Sciatic nerve (tissue), 2 donors: ENCODE measurements around the gene NBDY. TPM values are rescaled to one million over a fixed set of nuclear protein-coding genes. Genes with fewer than 3 reads are reported as not detected.
"Not testable (repeated sequence)": the region's sequence is repeated elsewhere in the genome, so short reads cannot be mapped to it uniquely, and the experiment has no call there.

ENCODE experiments used
- ATAC-seq: fragments of 200-7000 bp; cut with Tn5 transposase; one replicate; pipeline ENCODE4 v1.9.1; 2020; ENCODE audit warnings: mild to moderate bottlenecking, moderate library complexity
- DNase-seq: peaks from one replicate; pipeline ENCODE4 v3.0.0-alpha.2; 2020; ENCODE audit warnings: low spot score
- intact Hi-C: fragments of 100-400 bp; cut with DNase I; formaldehyde crosslinking; loops from one replicate; pipeline ENCODE4 v1.14.2; 2022
- total RNA-seq: library from RNA; stranded (reverse); fragmentation: NEBNext Ultra II Directional; extraction: Animal tissue kit (Norgen Biotek cat#: 25700); gene quantifications from one replicate; pipeline ENCODE4 v1.2.1, GENCODE V29; 2021
- donor health status: DM: no; HTN: no; CAD: no.
- donor health status: DM: no; HTN: no; CAD: no.

The NBDY gene
- total RNA-seq, 1 donor from 2014 or later, result 37.6 TPM

DNA sequence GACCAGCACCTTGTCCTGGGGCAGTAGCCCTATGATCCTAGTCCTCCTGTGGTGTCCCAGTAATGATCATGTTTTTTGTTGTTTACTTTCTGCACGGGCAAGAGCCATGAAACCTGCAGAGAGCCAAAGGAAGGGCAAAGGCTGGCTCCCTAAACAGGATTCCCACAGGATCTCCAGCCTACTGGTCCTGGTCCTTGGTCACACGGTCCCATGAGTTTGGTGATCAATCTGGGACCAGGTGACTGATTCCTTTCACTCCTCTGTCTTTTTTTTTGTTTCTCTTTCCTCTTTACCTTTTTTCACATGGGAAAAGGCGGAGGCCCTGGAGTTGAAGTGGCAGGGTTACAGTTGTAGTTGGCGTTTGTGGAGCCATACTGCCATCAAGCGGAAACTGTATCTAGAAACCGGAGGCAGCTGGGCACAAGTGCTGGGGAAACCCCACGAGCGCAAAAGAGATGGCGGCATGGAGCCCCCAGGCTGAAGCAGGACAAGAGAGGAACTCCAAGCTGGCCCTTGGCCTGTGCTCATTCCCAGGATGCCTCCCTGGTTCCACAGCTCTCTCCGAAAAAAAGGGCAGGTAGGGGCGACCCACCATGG, 34.6 kb downstream of the NBDY start:
- ATAC-seq (peak; percentile 59), DNase-seq (peak; percentile 90)
- intact Hi-C loops, result no loop called here

DNA sequence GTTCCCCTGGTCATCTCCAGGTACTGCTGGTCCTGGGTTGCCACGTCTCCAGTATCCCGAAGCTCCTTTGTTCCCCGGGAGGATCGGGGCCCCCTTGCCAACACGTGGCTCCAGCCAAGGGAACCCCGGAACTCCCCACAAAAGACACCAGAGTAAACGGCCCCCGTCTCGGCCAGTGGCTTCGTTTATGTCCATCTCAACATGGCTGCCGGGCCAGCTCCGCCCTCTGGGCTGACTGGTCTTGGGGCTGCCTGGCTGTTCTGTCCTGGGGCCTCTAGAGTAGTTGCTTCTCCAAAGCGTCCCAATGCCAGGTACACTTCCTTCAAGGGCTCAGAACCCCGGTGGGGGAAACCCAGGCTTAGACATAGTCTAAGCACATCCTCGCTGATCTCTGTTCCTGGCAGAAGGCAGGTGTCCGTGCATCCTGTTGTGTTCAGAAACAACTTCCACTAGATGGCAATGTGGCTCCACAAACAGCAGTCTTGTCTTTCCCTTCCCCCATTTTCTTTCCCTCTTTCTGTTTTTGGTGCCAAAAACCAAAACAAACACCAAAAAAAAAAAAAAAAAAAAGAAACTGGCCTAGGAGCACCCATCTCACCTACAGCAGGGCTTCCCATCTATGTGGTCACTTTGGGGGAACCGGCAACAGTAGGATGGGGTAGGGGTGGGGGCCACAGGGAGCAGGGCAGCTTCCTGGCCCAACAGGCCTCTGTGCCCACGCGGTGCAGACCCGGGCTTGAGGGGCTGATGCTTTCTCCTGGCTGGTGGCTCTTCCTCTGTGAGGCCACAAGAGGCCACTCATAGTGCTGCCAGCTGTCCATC, 35.3 kb downstream of the NBDY start:
- ATAC-seq (peak; percentile 65), DNase-seq (peak; percentile 85)
- intact Hi-C loops, result no loop called here

DNA sequence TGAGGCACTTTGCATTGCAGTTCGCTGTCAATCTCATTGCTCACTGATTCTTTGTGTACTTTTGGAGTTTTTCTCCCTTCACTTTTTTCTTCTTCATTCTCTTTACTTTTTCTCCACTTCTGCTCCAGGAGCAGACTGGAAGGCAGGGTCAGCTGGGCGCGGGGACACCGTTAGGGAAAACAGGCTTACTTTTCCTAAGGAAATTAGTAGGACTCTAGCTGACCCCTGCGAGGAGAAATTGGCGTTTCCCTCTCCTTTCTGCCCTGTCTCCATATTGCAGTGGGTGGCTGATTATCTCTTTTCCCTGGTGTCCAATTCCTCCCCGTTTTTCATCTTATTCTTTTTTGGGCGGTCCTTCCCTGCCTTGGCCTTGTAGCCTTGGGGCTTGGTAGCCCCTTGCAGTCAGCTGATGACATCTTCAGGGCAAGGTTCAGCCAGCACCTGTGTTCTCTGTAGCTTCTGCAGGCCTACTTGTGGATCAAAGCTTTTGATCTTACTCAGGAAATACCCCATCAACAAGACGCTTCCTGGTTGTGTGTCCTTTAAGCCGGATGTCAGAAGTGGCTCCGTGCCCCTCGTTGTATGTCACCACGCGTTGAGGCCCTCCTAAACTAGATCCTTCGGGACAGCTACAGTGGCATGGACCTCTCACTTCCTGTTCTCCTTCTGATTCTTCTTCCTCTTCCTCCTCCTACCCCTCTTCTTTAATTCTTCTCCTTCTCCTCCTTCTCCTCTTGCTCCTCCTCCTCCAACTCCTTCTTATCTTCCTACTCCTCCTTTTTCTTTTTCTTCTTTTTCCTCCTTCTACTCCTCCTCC, 36.1 kb downstream of the NBDY start:
- intact Hi-C loops, result no loop called here
- ATAC-seq (no peak), DNase-seq (peak; percentile 56)

DNA sequence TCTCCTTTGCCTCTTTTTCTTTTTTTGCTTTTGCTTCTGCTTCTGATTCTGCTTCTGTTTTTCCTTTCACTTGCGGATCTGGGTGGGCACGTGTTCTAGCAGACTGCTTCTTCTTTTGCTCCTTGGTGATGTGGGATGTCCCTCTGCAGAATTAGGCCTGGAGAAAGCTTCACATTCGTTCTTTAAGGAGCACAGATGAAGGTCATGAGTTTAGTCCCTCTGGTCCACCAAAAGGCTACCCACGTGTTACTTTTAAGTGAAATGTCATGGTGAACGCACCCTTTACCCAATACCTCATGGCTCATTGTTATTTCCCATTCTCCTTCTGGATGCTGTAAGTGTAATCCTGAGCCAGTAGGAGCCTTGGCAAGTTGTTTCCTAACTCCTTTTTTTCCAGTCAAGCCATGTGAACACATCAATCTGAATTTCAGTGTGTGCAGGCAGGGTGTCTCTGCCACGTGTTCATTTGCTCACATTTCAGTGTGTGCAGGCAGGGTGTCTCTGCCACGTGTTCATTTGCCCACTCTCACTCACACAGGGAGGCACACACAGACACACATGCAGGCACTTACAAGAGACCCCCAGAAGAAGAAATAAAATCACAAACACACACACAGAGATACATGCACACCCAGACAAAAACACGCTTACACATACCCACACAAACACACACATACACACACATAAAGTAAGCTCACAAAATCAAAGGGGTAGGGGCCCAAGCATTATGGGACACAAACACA, 36.9 kb downstream of the NBDY start:
- DNase-seq (peak; percentile 41), ATAC-seq (no peak)
- intact Hi-C loops, result no loop called here

DNA sequence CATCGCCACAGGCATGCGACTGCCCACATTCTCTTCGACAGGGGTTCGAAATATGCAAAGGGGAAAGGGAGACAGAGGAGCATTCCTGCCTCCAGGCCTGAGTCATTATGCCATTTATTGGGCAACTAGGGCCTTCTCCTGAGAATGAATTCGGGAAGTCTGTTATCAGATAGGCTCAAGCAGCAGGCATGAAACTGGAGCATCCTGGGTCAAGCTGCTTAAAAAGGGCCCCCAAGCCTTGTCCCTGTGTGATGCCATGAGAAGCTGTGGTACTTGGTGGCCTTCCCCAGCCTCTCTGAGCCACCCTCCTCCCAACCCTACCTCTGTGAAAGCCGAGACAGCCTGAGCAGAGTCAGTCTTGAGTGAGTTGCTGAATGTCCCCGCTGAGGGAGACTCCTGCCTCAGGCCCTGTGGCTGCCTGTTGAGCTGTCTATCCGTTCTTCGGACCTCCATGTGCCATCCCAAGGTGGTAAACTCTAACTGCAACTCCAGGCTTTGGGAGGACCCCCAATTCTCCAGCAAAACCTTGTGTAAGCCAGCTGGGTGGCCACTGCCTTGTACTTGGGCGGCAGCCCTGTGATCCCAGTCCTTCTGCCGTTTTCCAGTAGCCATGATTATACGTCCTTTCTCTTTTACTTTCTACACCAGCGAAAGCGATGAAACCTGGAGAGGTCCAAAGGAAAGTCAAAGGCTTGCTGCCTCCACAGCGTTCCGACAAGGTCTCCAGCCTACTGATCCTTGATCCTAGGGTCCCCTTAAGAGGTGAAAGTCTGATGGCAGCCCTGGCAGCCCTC, 37.7 kb downstream of the NBDY start:
- ATAC-seq, result no peak
- intact Hi-C loops, result no loop called here
- peak; percentile 56 for DNase-seq

DNA sequence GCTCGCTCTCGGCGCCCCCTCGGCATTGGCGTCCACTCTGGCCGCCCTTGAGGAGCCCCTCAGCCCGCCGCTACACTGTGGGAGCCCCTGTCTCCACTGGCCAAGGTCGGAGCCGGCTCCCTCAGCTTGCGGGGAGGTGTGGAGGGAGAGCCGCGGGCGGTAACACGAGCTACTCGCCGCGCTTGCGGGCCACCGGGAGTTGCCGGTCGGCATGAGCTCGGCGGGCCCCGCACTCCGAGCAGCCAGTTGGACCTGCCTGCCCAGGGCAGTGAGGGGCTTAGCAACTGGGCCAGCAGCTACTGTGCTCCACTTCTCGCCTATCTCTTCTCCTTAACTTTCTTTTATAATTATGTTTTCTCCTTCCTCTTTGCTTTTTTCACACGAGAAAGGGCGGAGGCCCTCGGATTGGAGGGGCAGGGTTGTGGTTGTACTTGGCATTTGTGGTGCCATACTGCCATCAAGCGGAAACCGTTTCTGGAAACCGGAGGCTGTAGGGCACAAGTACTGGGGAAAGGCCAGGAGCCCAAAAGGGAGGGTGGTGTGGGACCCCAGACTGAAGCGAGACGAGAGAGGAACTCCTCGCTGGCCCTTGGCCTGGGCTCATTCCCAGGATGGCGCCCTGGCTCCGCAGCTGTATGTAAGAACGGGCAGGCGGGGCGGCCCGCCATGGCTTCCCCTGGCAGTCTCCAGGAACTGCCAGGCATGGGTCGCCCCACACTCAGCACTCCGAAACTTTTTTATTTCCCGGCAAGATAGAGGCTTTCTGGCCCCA, 38.5 kb downstream of the NBDY start:
- intact Hi-C loops, result not testable (repeated sequence)
- ATAC-seq, result peak; percentile 83
- peak; percentile 69 for DNase-seq

DNA sequence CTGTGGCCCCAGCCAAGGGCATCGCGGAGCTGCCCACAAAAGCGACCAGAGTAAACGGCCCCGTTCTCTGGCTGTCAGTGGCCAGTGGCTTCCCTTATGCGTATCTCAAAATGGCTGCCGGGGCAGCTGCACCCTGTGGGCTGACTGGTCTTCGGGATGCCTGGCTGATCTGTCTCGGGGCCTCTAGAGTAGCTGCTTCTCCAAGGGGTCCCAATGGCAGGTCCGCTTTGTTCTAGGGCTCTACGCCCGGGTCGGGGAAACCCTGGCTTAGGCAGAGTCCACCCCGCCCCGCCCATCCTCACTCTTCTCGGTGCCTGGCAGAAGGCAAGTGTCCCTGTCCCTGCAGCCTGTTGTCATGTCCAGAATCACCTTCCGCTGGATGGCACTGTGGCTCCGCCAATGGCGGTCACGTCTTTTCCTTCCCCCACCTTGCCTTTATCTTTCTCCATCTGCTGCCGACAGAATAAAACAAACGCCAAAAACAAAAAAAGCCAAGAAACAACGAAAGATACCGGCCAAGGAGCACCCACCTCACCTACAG, 39.1 kb downstream of the NBDY start:
- peak; percentile 78 for ATAC-seq
- intact Hi-C loops, DNase-seq: not testable (repeated sequence)

DNA sequence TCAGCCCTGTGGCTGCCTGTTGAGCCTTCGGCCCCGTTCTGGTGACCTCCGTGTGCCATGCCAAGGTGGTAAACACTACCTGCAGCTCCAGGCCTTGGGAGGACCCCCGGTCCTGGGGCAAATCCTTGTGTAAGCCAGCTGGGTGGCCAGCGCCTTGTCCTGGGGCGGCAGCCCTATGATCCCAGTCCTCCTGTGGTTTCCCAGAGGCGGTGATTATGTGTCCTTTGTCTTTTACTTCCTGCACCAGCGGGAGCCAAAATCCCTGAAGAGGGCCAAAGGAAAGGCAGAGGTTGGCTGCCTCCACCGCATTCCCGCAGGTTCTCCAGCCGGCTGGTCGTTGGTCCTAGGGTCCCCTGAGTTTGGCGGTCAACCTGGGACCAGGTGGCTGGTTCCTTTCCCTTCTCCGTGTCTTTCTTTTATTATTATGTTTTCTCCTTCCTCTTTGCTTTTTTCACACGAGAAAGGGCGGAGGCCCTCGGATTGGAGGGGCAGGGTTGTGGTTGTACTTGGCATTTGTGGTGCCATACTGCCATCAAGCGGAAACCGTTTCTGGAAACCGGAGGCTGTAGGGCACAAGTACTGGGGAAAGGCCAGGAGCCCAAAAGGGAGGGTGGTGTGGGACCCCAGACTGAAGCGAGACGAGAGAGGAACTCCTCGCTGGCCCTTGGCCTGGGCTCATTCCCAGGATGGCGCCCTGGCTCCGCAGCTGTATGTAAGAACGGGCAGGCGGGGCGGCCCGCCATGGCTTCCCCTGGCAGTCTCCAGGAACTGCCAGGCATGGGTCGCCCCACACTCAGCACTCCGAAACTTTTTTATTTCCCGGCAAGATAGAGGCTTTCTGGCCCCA, 43.9 kb downstream of the NBDY start:
- intact Hi-C loops, DNase-seq: not testable (repeated sequence)
- ATAC-seq, result peak; percentile 84

DNA sequence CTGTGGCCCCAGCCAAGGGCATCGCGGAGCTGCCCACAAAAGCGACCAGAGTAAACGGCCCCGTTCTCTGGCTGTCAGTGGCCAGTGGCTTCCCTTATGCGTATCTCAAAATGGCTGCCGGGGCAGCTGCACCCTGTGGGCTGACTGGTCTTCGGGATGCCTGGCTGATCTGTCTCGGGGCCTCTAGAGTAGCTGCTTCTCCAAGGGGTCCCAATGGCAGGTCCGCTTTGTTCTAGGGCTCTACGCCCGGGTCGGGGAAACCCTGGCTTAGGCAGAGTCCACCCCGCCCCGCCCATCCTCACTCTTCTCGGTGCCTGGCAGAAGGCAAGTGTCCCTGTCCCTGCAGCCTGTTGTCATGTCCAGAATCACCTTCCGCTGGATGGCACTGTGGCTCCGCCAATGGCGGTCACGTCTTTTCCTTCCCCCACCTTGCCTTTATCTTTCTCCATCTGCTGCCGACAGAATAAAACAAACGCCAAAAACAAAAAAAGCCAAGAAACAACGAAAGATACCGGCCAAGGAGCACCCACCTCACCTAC, 44.5 kb downstream of the NBDY start:
- DNase-seq, intact Hi-C loops: not testable (repeated sequence)
- peak; percentile 81 for ATAC-seq

DNA sequence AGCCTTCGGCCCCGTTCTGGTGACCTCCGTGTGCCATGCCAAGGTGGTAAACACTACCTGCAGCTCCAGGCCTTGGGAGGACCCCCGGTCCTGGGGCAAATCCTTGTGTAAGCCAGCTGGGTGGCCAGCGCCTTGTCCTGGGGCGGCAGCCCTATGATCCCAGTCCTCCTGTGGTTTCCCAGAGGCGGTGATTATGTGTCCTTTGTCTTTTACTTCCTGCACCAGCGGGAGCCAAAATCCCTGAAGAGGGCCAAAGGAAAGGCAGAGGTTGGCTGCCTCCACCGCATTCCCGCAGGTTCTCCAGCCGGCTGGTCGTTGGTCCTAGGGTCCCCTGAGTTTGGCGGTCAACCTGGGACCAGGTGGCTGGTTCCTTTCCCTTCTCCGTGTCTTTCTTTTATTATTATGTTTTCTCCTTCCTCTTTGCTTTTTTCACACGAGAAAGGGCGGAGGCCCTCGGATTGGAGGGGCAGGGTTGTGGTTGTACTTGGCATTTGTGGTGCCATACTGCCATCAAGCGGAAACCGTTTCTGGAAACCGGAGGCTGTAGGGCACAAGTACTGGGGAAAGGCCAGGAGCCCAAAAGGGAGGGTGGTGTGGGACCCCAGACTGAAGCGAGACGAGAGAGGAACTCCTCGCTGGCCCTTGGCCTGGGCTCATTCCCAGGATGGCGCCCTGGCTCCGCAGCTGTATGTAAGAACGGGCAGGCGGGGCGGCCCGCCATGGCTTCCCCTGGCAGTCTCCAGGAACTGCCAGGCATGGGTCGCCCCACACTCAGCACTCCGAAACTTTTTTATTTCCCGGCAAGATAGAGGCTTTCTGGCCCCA, 49.3 kb downstream of the NBDY start:
- DNase-seq, intact Hi-C loops: not testable (repeated sequence)
- ATAC-seq, result peak; percentile 86

DNA sequence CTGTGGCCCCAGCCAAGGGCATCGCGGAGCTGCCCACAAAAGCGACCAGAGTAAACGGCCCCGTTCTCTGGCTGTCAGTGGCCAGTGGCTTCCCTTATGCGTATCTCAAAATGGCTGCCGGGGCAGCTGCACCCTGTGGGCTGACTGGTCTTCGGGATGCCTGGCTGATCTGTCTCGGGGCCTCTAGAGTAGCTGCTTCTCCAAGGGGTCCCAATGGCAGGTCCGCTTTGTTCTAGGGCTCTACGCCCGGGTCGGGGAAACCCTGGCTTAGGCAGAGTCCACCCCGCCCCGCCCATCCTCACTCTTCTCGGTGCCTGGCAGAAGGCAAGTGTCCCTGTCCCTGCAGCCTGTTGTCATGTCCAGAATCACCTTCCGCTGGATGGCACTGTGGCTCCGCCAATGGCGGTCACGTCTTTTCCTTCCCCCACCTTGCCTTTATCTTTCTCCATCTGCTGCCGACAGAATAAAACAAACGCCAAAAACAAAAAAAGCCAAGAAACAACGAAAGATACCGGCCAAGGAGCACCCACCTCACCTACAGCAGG, 50.0 kb downstream of the NBDY start:
- DNase-seq, intact Hi-C loops: not testable (repeated sequence)
- ATAC-seq, result peak; percentile 88

DNA sequence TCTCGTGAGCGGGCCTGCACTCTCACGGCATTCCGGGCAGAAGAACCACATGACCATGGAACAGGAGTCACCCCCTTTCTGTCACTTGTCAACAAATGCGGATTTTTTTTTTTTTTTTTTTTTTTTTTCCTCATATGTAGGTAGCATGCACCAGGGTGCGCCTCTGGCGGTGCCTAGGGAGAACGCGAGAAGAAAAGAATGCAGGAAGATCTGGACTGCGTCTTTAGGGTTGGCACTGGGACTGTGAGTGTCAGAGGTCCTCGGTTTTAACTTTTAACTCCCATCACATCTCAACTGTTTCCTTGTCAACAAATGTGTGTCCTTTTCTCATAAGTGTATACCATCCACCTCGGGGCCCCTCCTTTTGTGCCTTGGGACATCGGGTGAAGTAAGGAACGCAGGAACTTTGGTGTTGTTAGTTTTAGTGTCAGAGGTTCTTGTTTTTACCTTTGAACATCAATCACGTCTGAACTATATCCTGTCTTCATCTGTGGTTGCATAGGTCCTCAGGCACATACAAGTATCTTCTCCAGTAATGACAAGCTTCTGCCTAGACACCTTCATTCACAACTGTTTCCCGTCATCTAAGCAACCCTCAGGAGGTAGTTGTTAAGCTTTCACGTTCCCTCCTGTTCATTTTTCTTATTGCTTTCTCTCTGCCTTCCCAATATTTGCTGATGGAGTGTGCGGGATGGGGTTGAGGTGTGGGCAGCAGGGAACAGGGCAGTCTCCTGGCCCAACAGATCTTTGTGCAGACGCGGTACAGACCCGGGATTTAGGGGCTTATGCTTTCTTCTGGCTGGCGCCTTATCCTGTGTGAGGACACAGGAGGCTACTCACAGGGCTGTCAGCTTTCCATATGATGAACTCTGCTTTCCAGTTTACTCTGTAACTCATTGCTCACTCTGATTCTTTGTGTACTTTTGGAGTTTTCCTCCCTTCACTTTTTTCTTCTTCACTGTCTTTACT, 51.9 kb downstream of the NBDY start:
- DNase-seq, intact Hi-C loops, ATAC-seq: not testable (repeated sequence)

DNA sequence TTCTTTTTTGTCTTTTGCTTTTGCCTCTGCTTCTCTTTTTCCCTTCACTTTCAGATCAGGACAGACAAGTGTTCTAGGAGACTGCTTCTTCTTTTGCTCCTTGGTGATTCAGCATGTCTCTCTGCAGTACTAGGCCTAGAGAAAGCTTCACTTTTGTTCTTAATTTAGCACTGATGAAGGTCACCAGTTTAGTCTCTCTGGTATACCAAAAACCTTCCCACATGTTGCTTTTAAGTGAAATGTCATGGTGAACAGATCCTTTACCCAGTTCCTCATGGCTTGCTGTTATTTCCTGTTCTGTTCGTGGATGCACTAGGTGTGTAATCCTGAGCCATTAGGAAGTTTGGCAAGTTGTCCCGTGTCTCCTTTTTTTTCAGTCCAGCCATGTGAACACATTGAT, 53.3 kb downstream of the NBDY start:
- DNase-seq, result no peak
- ATAC-seq, result no peak
- intact Hi-C loops, result no loop called here
